ENCODE results near the gene RAB35. TPM values are rescaled to one million over a fixed set of nuclear protein-coding genes. Genes with fewer than 3 reads are reported as not detected.

RAB35 gene
- total RNA-seq, 2 donors from 2014 or later = 13.4 to 17.6 TPM

DNA sequence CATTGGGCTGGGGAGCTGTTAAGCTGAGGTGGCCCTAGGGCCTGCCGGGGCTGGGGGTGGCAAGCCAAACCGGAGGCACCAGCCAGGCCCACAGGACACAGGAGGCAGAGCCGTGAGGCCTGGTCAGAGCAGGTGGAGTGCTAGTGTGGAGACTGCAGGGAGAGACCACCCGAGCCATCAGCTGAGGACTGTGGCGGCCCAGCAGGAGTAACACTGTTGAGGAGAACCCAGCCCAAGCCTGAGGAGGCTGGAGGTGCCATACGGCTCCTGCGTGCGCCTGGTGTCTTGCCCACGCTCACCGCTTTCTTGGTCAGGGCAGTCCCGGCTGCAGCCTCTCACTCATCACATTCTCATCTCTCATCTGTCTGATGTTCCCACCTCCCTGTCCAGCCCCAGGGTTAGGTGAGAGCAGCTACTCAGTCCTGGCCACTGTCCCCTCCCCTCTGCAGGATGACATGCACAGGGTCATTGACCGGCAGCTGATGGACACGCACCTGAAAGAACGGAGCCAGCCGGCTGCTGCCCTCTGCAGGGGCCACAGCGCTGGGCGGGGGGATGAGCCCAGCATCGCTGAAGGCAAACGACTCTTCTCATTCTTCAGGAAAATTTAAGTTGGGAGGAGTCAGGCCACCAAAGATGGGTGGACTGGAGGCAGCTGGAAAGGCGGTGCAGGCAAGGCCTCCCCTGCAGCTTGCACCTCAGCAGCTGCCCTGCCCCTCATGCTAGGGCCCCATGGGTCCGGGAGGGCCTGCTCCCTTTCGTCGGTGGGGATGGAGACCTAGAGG lies 23.8 kb downstream of the RAB35 start:
- DNase-seq (ENCODE audit: low spot score) = no peak
- Histone ChIP-seq H3K9me3 (no peaks in the 10 kb centered on the region), H3K27me3 (no peaks in the 10 kb centered on the region), H3K4me1 (no peaks in the 10 kb centered on the region), H3K36me3 (peaks cover 17% of the 10 kb centered on the region), H3K27ac (no peak overlapping the region), H3K4me3 (no peak overlapping the region)
- TF ChIP-seq, protein P1, sequence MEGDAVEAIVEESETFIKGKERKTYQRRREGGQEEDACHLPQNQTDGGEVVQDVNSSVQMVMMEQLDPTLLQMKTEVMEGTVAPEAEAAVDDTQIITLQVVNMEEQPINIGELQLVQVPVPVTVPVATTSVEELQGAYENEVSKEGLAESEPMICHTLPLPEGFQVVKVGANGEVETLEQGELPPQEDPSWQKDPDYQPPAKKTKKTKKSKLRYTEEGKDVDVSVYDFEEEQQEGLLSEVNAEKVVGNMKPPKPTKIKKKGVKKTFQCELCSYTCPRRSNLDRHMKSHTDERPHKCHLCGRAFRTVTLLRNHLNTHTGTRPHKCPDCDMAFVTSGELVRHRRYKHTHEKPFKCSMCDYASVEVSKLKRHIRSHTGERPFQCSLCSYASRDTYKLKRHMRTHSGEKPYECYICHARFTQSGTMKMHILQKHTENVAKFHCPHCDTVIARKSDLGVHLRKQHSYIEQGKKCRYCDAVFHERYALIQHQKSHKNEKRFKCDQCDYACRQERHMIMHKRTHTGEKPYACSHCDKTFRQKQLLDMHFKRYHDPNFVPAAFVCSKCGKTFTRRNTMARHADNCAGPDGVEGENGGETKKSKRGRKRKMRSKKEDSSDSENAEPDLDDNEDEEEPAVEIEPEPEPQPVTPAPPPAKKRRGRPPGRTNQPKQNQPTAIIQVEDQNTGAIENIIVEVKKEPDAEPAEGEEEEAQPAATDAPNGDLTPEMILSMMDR (IDR thresholded peaks at IDR 0.05) = no peak

DNA sequence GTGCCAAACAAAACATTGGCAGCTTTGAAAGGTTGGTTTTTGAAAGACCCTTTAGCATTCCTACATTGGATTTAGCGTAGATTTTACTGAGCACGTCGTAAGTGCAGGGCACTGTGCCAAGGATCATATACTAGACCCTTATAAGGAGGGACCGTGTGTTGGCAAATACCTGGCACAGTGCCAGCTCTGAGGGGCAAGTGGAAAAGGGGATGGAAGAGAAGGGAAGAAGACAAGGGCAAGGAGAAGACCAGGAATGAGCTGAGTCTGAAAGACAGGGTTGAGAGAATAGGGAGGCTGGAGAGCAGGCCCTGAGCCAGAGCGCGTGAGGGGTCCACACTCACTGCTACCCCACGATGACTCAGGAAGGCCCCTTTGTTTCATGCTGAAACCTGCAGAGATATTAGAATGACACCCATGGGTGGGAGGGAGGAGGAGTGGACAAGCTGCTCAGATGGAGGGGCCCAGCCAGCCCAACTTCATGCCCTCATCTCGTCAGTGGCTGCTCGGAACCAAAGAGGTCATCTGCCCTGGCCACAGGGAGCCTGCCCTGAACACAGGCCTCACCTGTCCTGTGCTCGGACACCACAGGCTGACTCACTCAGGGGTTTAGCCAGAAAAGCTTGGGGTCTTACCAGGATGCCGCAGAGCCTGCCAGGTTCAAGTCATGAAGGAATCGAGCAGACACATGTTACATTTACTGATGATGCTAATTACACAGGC lies 25.0 kb downstream of the RAB35 start:
- TF ChIP-seq, protein P1 (IDR thresholded peaks at IDR 0.05) = no peak
- no peak overlapping the region for H3K4me3 ChIP-seq
- peaks cover 8% of the 10 kb centered on the region for H3K36me3 ChIP-seq
- DNase-seq (ENCODE audit: low spot score) = no peak
- no peak overlapping the region for H3K27ac ChIP-seq
- no peaks in the 10 kb centered on the region for H3K9me3 ChIP-seq
- no peaks in the 10 kb centered on the region for H3K27me3 ChIP-seq
- H3K4me1 ChIP-seq = peaks cover 0 to 7% of the 10 kb centered on the region in 2 donors

DNA sequence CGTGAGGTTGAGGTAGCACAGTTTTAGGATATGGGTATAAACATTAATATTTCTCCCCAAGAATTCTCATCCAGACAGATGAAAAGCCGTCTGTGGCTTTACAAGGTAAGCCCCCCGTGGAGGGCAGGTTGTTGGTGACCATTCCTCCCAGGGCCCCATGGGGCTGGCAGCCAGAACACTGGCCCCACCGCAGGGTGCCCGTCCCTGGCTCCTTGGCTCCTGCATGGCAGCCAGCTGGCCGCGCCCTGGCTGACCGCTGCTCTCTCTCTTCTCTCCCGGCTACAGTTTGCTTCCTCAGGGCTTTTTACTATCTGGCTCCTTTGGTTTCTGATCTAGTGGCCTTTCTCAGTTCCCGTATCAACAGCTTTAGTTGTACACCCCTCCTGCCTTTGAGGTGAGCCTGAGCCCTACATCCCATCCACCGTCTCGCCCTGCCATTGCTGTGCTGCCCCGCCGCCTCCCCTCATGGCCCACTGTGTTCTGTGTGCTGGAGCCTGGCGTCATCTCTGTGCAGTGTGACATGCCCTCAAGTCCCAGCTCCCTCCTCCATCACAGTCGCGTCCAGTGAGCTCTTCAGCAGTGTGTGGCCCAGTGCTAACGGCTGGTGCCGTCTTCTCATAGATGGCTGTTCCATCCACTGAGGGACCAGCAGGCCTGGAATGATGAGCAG lies 25.8 kb downstream of the RAB35 start:
- peaks cover under 1% of the 10 kb centered on the region for H3K36me3 ChIP-seq
- no peak overlapping the region for H3K27ac ChIP-seq
- DNase-seq (ENCODE audit: low spot score) = no peak
- peaks cover 0 to 13% of the 10 kb centered on the region in 2 donors for H3K4me1 ChIP-seq
- H3K9me3 ChIP-seq = no peaks in the 10 kb centered on the region
- H3K27me3 ChIP-seq = no peaks in the 10 kb centered on the region
- no peak overlapping the region for H3K4me3 ChIP-seq
- TF ChIP-seq, protein P1 (IDR thresholded peaks at IDR 0.05) = no peak

DNA sequence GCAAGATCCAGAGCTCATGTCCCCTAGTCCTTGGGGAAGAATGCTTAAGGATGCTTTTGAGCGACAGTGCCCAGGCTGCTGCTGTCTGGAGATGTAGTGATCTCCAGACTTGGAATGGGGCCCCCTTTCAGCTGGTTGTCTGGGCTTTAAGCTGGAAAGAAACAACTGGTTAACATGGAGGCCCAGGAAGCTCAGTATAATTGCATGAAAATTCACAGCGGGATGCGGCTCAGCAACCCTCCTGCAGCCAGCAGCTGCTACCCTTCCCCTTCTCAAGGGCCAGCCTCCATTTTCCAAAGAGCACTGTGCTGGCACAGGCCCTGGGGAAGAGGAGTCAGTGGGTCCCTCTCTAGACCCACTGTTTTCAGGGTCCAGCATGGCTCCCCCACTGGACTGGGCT lies 26.3 kb downstream of the RAB35 start:
- TF ChIP-seq, protein P1 (IDR thresholded peaks at IDR 0.05) = no peak
- no peak overlapping the region for H3K27ac ChIP-seq

DNA sequence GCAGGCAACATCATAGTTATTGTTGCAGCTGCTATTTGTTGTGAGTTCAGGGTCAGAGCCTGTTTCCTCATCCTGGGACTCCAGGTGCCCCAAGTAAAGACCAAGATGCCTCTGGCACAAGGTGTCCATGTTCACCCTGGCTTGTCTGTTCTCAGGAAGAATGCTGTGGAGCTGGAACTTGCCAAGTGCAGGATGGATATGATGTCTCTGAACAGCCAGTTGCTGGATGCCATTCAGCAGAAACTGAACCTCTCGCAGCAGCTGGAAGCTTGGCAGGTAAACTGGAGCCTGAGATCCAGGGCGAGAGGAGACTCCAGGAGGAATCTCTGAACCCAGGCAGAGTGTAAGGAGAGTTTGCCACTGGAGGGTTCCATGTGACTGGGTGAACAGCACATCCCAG lies 26.8 kb downstream of the RAB35 start:
- Histone ChIP-seq H3K36me3 (no peaks in the 10 kb centered on the region), H3K27ac (no peak overlapping the region), H3K27me3 (no peaks in the 10 kb centered on the region), H3K4me1 (peaks cover 0 to 13% of the 10 kb centered on the region in 2 donors), H3K4me3 (no peak overlapping the region), H3K9me3 (no peaks in the 10 kb centered on the region)
- TF ChIP-seq, protein P1 (IDR thresholded peaks at IDR 0.05) = no peak
- DNase-seq (ENCODE audit: low spot score) = no peak

More for the DNA sequence above, 26.3 kb downstream of the RAB35 start:
- no peak for DNase-seq (ENCODE audit: low spot score)
- Histone ChIP-seq H3K9me3 (no peaks in the 10 kb centered on the region), H3K36me3 (no peaks in the 10 kb centered on the region), H3K4me3 (no peak overlapping the region), H3K27me3 (no peaks in the 10 kb centered on the region), H3K4me1 (peaks cover 0 to 13% of the 10 kb centered on the region in 2 donors)

Measured in right atrium auricular region (tissue), 2 donors.